Stimulated activated CD8-positive, alpha-beta memory T cell treated with anti-CD3 and anti-CD28 coated beads, Interleukin-7, amount 100 ng/mL, for 4 hours (primary cell): Measurements from ENCODE around the gene TMED1.
A peak's percentile ranks its signal among the peaks of the same experiment; 100 is the strongest.
"Not testable (repeated sequence)": the region's sequence is repeated elsewhere in the genome, so short reads cannot be mapped to it uniquely, and the experiment has no call there.

Experiments
- DNase-seq, 2 donors: peaks; one replicate each; pipeline ENCODE4 v3.0.0-alpha.2; 2020; ENCODE audit warnings: low read depth in 2 of 2

TMED1 gene

GRCh38 chr19:10862561-10863106, 26.6 kb upstream of the TMED1 start:
- no peak for DNase-seq

- no peak for DNase-seq
Observed at GRCh38 chr19:10861103-10861651, 25.2 kb upstream of the TMED1 start.

GRCh38 chr19:10858204-10858828, 22.3 kb upstream of the TMED1 start:
- peak in 1 of 2 donors; percentile 18 for DNase-seq

GRCh38 chr19:10856899-10857298, 20.9 kb upstream of the TMED1 start:
- not testable (repeated sequence) for DNase-seq

- DNase-seq, result no peak
Observed at GRCh38 chr19:10855879-10856522, 20.0 kb upstream of the TMED1 start.

GRCh38 chr19:10854350-10855089, 18.5 kb upstream of the TMED1 start:
- no peak for DNase-seq

GRCh38 chr19:10852941-10853340, 16.9 kb upstream of the TMED1 start:
- DNase-seq, result no peak

GRCh38 chr19:10852098-10852800, 16.2 kb upstream of the TMED1 start:
- DNase-seq, result no peak

GRCh38 chr19:10850631-10851030, 14.6 kb upstream of the TMED1 start:
- no peak for DNase-seq

- no peak for DNase-seq
Observed at GRCh38 chr19:10848230-10848856, 12.3 kb upstream of the TMED1 start, which contains the start of gene C19orf38. Gene C19orf38 (plus strand): TSS chr19:10848415. CDS start chr19:10848509, 94 bp downstream.

- no peak for DNase-seq
Observed at GRCh38 chr19:10846500-10847202, 10.6 kb upstream of the TMED1 start.

- DNase-seq, result no peak
Observed at GRCh38 chr19:10842788-10843187, 6.8 kb upstream of the TMED1 start.

GRCh38 chr19:10839114-10840050, 3.4 kb upstream of the TMED1 start:
- DNase-seq, result no peak

GRCh38 chr19:10838377-10838776, 2.4 kb upstream of the TMED1 start:
- no peak for DNase-seq

- not testable (repeated sequence) for DNase-seq
Observed at GRCh38 chr19:10837649-10838048, 1.6 kb upstream of the TMED1 start.

- peak; percentile 75 for DNase-seq
Observed at GRCh38 chr19:10836479-10837330, 693 bp upstream of the TMED1 start.

GRCh38 chr19:10835089-10835753, 791 bp downstream of the TMED1 start:
- DNase-seq, result no peak

- DNase-seq, result no peak
Observed at GRCh38 chr19:10832939-10833296, 3.1 kb downstream of the TMED1 start.
